Common myeloid progenitor, CD34-positive (primary cell): Measurements from ENCODE around the gene RIMBP3B.
"Not testable (repeated sequence)": the region's sequence is repeated elsewhere in the genome, so short reads cannot be mapped to it uniquely, and the experiment has no call there.

Source experiments
- CTCF ChIA-PET: fragments of 350-600 bp; sonication (Branson Sonifier 250); formaldehyde crosslinking; loops from one replicate; lab custom pipeline; 2021; ENCODE audit warnings: antibody characterized with exemption; lab: Charles Lee
- POLR2A ChIA-PET: fragments of 350-600 bp; sonication (Branson Sonifier 250); formaldehyde crosslinking; loops from one replicate; lab custom pipeline; 2021; ENCODE audit warnings: antibody characterized with exemption; lab: Charles Lee
- DNase-seq, 3 donors: peaks; one replicate each; pipeline versions ENCODE4 v3.0.0 to v3.0.0-alpha.2; 2013
- H3K27ac ChIP-seq, 2 experiments: 1 replicate in 1 of 2; 2 replicates in 1 of 2; pipeline ENCODE4 v1.7.0; 2013; ENCODE audit warnings: inconsistent platforms in 2 of 2, low read length in 2 of 2, mild to moderate bottlenecking in 2 of 2, low read depth in 1 of 2, moderate library complexity in 1 of 2; ENCODE audit not compliant: severe bottlenecking in 2 of 2, insufficient read depth in 1 of 2, poor library complexity in 1 of 2
- H3K27me3 ChIP-seq, 5 experiments: replicated peaks in 2 of 5; 1 replicate in 3 of 5; 2 replicates in 2 of 5; pipeline versions ENCODE4 v1.6.1 to v1.7.0; 2013; ENCODE audit warnings: low read length in 4 of 5, mild to moderate bottlenecking in 2 of 5, moderate library complexity in 2 of 5, inconsistent platforms in 1 of 5; ENCODE audit not compliant: insufficient read depth in 5 of 5, control insufficient read depth in 4 of 5
- H3K36me3 ChIP-seq, 4 experiments: 1 replicate in 2 of 4; 2 replicates in 2 of 4; pipeline versions ENCODE4 v1.6.1 to v1.7.0; 2013; ENCODE audit warnings: low read length in 3 of 4, control low read depth in 1 of 4, mild to moderate bottlenecking in 1 of 4; ENCODE audit not compliant: control insufficient read depth in 4 of 4, insufficient read depth in 4 of 4
- H3K4me1 ChIP-seq, 4 experiments: 1 replicate in 3 of 4; 2 replicates in 1 of 4; pipeline versions ENCODE4 v1.6.1 to v1.7.1; 2013; ENCODE audit warnings: low read length in 3 of 4, mild to moderate bottlenecking in 3 of 4, control low read depth in 1 of 4, inconsistent platforms in 1 of 4, moderate library complexity in 1 of 4; ENCODE audit not compliant: control insufficient read depth in 4 of 4, insufficient read depth in 4 of 4; ENCODE audit errors: control extremely low read depth in 1 of 4
- H3K4me3 ChIP-seq, 7 experiments: 1 replicate in 4 of 7; 2 replicates in 3 of 7; pipeline versions ENCODE4 v1.5.1 to v1.7.0; 2013; ENCODE audit warnings: mild to moderate bottlenecking in 7 of 7, low read length in 6 of 7, moderate library complexity in 6 of 7, inconsistent platforms in 2 of 7, low read depth in 2 of 7, control low read depth in 1 of 7; ENCODE audit not compliant: insufficient read depth in 4 of 7, control insufficient read depth in 1 of 7; ENCODE audit errors: extremely low read depth in 1 of 7
- H3K9me3 ChIP-seq, 5 experiments: 1 replicate in 4 of 5; 2 replicates in 1 of 5; pipeline versions ENCODE4 v1.6.1 to v1.7.1; 2013; ENCODE audit warnings: low read length in 4 of 5, mild to moderate bottlenecking in 2 of 5, inconsistent platforms in 1 of 5, low read depth in 1 of 5, moderate library complexity in 1 of 5; ENCODE audit not compliant: control insufficient read depth in 4 of 5, insufficient read depth in 2 of 5; ENCODE audit errors: control extremely low read depth in 1 of 5
- WGBS: methylation state at CpG from one replicate; pipeline ENCODE4 v1.1.5; 2013; ENCODE audit not compliant: insufficient coverage; 5-methylcytosine and 5-hydroxymethylcytosine counted together

RIMBP3B gene

GRCh38 chr22:21364362-21364761 lies 19.2 kb upstream of the RIMBP3B start:
- H3K4me3 ChIP-seq, POLR2A ChIA-PET, DNase-seq, H3K36me3 ChIP-seq, CTCF ChIA-PET, H3K4me1 ChIP-seq, H3K27ac ChIP-seq, H3K9me3 ChIP-seq, H3K27me3 ChIP-seq: not testable (repeated sequence)
- no CpG with 5 or more reads among the region's 11 CpGs for WGBS

GRCh38 chr22:21365337-21365736 lies 18.2 kb upstream of the RIMBP3B start:
- H3K36me3 ChIP-seq, H3K27ac ChIP-seq, H3K4me3 ChIP-seq, POLR2A ChIA-PET, H3K9me3 ChIP-seq, H3K4me1 ChIP-seq, H3K27me3 ChIP-seq, CTCF ChIA-PET, DNase-seq: not testable (repeated sequence)
- no CpG with 5 or more reads among the region's 4 CpGs for WGBS

DNA sequence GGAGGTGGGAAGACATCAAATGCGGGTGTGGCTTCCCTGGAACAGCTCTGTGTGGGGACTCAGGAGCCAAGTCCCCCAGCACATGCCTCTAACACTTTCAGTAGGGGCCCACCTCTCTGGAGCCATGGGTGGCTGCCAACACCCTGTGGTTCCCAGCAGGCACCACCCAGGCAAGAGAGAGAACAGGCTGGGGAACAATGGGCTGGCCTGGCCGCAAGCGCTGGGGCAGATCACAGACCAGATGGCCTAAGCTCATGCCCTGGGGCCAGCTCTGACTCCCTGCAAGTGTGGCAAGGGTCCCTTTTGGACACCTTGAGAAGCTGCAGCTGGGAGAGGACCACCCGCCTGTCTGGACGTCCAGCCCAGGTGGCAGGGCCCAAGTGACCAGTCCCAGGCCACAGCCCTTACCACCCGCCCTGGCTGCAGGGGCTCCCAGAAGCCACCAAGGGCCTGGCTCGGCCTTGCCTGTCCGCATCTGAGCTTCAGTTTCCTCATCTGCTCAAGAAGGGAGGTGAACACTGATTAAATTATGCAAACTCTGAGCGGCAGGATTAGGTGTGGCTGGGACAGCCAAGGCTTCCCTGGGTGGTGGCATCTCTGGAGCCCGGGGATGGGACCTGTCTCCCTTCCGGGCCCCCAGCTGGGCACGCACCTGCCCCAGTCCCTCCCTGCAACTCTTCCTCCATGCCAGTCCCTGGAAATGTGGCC lies 14.8 kb upstream of the RIMBP3B start:
- CTCF ChIA-PET, H3K4me1 ChIP-seq, H3K4me3 ChIP-seq, POLR2A ChIA-PET, H3K27ac ChIP-seq, H3K9me3 ChIP-seq, H3K36me3 ChIP-seq, H3K27me3 ChIP-seq, DNase-seq: not testable (repeated sequence)
- 100% methylated on average over 2 of the region's 12 CpGs for WGBS

GRCh38 chr22:21375880-21376279 lies 7.7 kb upstream of the RIMBP3B start:
- H3K27ac ChIP-seq, H3K4me3 ChIP-seq, H3K36me3 ChIP-seq, H3K4me1 ChIP-seq, H3K9me3 ChIP-seq, CTCF ChIA-PET, H3K27me3 ChIP-seq, POLR2A ChIA-PET, DNase-seq: not testable (repeated sequence)
- WGBS = no CpG with 5 or more reads among the region's 4 CpGs

DNA sequence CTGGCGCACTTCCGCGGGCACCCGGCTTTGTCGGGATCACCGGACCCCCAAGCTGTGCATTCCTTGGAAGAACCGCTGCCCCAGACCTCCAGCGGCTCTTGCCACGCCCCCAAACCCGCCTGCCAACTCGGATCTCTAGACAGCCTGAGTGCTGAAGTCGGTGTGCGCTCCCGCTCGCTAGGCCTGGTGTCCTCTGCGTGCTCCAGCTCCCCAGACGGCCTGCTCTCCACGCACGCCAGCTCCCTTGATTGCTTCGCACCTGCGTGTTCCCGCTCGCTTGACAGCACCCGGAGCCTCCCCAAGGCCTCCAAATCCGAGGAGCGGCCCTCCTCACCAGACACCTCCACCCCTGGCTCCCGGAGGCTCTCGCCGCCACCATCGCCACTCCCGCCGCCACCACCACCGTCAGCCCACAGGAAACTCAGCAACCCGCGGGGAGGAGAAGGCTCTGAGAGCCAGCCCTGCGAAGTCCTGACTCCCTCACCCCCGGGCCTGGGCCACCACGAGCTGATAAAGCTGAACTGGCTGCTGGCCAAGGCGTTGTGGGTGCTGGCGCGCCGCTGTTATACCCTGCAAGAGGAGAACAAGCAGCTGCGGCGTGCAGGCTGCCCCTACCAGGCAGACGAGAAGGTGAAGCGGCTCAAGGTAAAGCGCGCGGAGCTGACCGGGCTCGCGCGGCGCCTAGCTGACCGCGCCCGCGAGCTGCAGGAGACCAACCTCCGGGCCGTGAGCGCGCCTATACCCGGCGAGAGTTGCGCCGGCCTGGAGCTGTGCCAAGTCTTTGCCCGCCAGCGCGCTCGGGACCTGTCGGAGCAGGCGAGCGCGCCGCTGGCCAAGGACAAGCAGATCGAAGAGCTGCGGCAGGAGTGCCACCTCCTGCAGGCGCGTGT lies 1.2 kb downstream of the RIMBP3B start:
- DNase-seq, H3K4me3 ChIP-seq, CTCF ChIA-PET, H3K9me3 ChIP-seq, POLR2A ChIA-PET, H3K36me3 ChIP-seq, H3K27ac ChIP-seq, H3K27me3 ChIP-seq, H3K4me1 ChIP-seq: not testable (repeated sequence)
- no CpG with 5 or more reads among the region's 79 CpGs for WGBS

DNA sequence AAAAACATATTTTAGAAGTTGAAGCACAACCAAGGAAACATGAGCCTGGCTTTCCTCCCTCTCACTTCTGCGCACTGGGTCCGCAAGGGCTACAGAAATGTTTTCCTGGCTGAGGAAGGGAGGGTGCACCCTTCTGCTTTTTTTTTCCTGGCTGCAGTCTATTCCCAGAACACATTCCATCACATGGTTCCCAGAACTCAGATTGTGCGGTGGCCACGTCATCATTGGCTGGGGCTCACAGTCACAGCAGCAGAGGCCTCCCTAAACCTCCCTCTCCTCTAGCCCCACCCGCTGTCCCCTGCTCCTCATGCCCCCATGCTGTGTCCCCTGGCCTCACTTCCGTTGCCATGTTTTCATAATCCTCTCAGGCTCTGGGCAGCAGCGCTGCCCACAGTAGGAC lies 5.9 kb downstream of the RIMBP3B start:
- H3K27me3 ChIP-seq, H3K27ac ChIP-seq, CTCF ChIA-PET, DNase-seq, H3K9me3 ChIP-seq, POLR2A ChIA-PET, H3K36me3 ChIP-seq, H3K4me3 ChIP-seq, H3K4me1 ChIP-seq: not testable (repeated sequence)
- WGBS = no CpG with 5 or more reads among the region's 7 CpGs

- H3K9me3 ChIP-seq, POLR2A ChIA-PET: not testable (repeated sequence)
- no CpG with 5 or more reads among the region's 9 CpGs for WGBS
Observed at GRCh38 chr22:21390013-21390412, 6.5 kb downstream of the RIMBP3B start.

More at GRCh38 chr22:21390013-21390412, 6.5 kb downstream of the RIMBP3B start:
- DNase-seq, H3K36me3 ChIP-seq, H3K4me3 ChIP-seq, H3K27ac ChIP-seq, H3K4me1 ChIP-seq, H3K27me3 ChIP-seq, CTCF ChIA-PET: not testable (repeated sequence)
